Osteoblast (primary cell): ENCODE data around the gene CAMTA1. TPM values are rescaled to one million over a fixed set of nuclear protein-coding genes. Genes with fewer than 3 reads are reported as not detected.

Source experiments
- DNase-seq: peaks from one replicate; pipeline ENCODE4 v3.0.0; 2011; ENCODE audit warnings: low spot score, mixed read lengths; ENCODE audit not compliant: insufficient read length; ENCODE audit errors: missing footprints
- H2AFZ ChIP-seq: 2 replicates; pipeline ENCODE4 v1.6.0; 2011; ENCODE audit warnings: mild to moderate bottlenecking, low read length
- H3K27ac ChIP-seq: 2 replicates; pipeline ENCODE4 v1.5.1; 2011; ENCODE audit warnings: mild to moderate bottlenecking, low read depth, low read length, moderate library complexity
- H3K27me3 ChIP-seq: 2 replicates; pipeline ENCODE4 v1.6.0; 2012; ENCODE audit warnings: mild to moderate bottlenecking, control low read depth, inconsistent platforms, low read length, moderate library complexity; ENCODE audit not compliant: insufficient read depth
- H3K36me3 ChIP-seq: 2 replicates; pipeline ENCODE4 v1.5.1; 2011; ENCODE audit warnings: mild to moderate bottlenecking, low read length, control low read depth, moderate library complexity; ENCODE audit not compliant: insufficient read depth
- H3K4me1 ChIP-seq: 2 replicates; pipeline ENCODE4 v1.5.1; 2011; ENCODE audit warnings: mild to moderate bottlenecking, low read length, control low read depth, moderate library complexity; ENCODE audit not compliant: insufficient read depth
- H3K4me2 ChIP-seq: 2 replicates; pipeline ENCODE4 v1.6.0; 2011; ENCODE audit warnings: mild to moderate bottlenecking, low read length; ENCODE audit not compliant: insufficient read depth
- H3K4me3 ChIP-seq: fragments of 200-600 bp; sonication (generic); 3 replicates; pipeline ENCODE4 v1.5.1; 2012; ENCODE audit warnings: mild to moderate bottlenecking, low read length, inconsistent platforms; ENCODE audit not compliant: insufficient read depth
- H3K79me2 ChIP-seq: 2 replicates; pipeline ENCODE4 v1.6.0; 2012; ENCODE audit warnings: mild to moderate bottlenecking, low read length, control low read depth, inconsistent platforms; ENCODE audit not compliant: insufficient read depth
- H3K9me3 ChIP-seq: 2 replicates; pipeline ENCODE4 v1.5.1; 2011; ENCODE audit warnings: low read depth, low read length, control low read depth
- H4K20me1 ChIP-seq: 2 replicates; pipeline ENCODE4 v1.6.0; 2012; ENCODE audit warnings: mild to moderate bottlenecking, low read length, control low read depth; ENCODE audit not compliant: insufficient read depth
- CTCF ChIP-seq: IDR thresholded peaks from 2 replicates; pipeline ENCODE4 v1.5.1; 2011; ENCODE audit warnings: mild to moderate bottlenecking, low read depth, low read length, moderate library complexity; ENCODE audit errors: extremely low read depth
- total RNA-seq: library from RNA; depleted of rRNA; stranded (reverse); fragments of >200 nt; gene quantifications from 2 replicates; pipeline ENCODE4 v1.2.3, GENCODE V29; 2012

Gene CAMTA1
- total RNA-seq, 1 donor, result 47.4 TPM

DNA sequence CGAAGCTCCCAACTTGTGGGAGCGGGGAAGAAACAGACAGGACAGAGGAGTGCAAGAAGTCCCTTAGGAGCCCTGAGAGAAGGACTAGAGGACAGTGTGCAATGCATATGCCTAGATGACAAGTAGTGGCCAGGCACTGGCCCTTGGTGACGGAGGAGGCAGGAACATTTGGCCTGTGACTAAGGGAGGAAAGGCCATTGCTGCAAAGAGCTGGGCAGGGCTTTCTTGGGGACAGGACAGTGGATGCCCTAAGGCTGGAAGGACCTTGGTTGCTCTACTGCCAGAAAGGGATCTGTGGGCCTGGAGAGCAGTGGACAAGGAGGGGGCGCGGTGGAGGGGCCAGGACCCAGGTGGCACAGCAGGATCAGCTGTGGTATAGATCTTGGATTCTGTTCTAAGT, 481.3 kb downstream of the CAMTA1 start:
- Histone ChIP-seq H2AFZ (no peak overlapping the region), H3K79me2 (no peaks in the 10 kb centered on the region), H3K4me2 (no peak overlapping the region), H3K4me1 (peaks cover 11% of the 10 kb centered on the region), H3K9me3 (peaks cover 3% of the 10 kb centered on the region), H4K20me1 (no peaks in the 10 kb centered on the region), H3K4me3 (no peak overlapping the region), H3K36me3 (no peaks in the 10 kb centered on the region), H3K27ac (peak overlapping the region; percentile 11), H3K27me3 (no peaks in the 10 kb centered on the region)
- TF ChIP-seq CTCF, result no peak
- DNase-seq, result no peak

- H3K4me2 ChIP-seq, result no peak overlapping the region
- H3K27me3 ChIP-seq, result no peaks in the 10 kb centered on the region
- TF ChIP-seq CTCF, result no peak
- peak overlapping the region; percentile 23 for H2AFZ ChIP-seq
- H3K27ac ChIP-seq, result no peak overlapping the region
- peaks cover 3% of the 10 kb centered on the region for H3K9me3 ChIP-seq
- no peak overlapping the region for H3K4me3 ChIP-seq
- H4K20me1 ChIP-seq, result no peaks in the 10 kb centered on the region
- DNase-seq, result no peak
- H3K4me1 ChIP-seq, result peaks cover 11% of the 10 kb centered on the region
- H3K79me2 ChIP-seq, result no peaks in the 10 kb centered on the region
- H3K36me3 ChIP-seq, result no peaks in the 10 kb centered on the region
Measured at GRCh38 chr1:7267493-7267892, 482.2 kb downstream of the CAMTA1 start.

- TF ChIP-seq CTCF, result no peak
- Histone ChIP-seq H3K4me1 (peaks cover 7% of the 10 kb centered on the region), H3K4me2 (no peak overlapping the region), H3K27me3 (no peaks in the 10 kb centered on the region), H3K79me2 (no peaks in the 10 kb centered on the region), H3K4me3 (no peak overlapping the region), H3K27ac (no peak overlapping the region), H2AFZ (no peak overlapping the region), H3K36me3 (no peaks in the 10 kb centered on the region), H4K20me1 (no peaks in the 10 kb centered on the region), H3K9me3 (peaks cover 3% of the 10 kb centered on the region)
- no peak for DNase-seq
Measured at GRCh38 chr1:7268983-7269382, 483.7 kb downstream of the CAMTA1 start.

DNA sequence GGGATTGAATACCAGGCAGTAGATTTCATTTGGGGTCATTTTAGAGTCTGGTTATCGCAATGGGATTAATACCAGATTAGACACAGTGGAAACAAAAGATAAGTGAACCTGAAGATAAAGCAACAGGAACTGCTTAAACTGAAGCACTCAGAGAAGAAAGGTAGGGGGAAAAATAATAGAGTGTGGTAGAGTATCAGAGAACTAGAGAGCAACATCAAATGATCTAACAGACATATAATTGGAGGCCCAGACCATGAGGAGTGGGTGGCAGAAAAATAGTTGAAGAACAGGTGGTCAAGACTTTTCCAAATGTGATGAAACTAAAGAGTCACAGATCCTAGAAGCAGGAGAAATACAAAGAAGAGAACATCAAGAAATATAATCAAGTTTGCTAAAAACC, 484.3 kb downstream of the CAMTA1 start:
- H2AFZ ChIP-seq, result no peak overlapping the region
- no peak for DNase-seq
- H3K4me3 ChIP-seq, result no peak overlapping the region
- no peak for TF ChIP-seq CTCF
- no peaks in the 10 kb centered on the region for H3K27me3 ChIP-seq
- H4K20me1 ChIP-seq, result no peaks in the 10 kb centered on the region
- H3K79me2 ChIP-seq, result no peaks in the 10 kb centered on the region
- H3K27ac ChIP-seq, result no peak overlapping the region
- no peaks in the 10 kb centered on the region for H3K36me3 ChIP-seq
- peaks cover 3% of the 10 kb centered on the region for H3K9me3 ChIP-seq
- H3K4me1 ChIP-seq, result peaks cover 7% of the 10 kb centered on the region
- H3K4me2 ChIP-seq, result no peak overlapping the region
